K562 (cell line): Measurements from ENCODE around the gene SLC4A5. TPM values are rescaled to one million over a fixed set of nuclear protein-coding genes. Genes with fewer than 3 reads are reported as not detected.

Source experiments
- CGGBP1 ChIP-seq: fragments of 250-450 bp; sonication (Bioruptor Pico); IDR thresholded peaks from 2 replicates; pipeline ENCODE4 v1.9.0; 2021; ENCODE audit warnings: mild to moderate bottlenecking
- FOXA3 ChIP-seq, 2 experiments: fragments of 450-650 bp in 1 of 2; sonication (generic) in 1 of 2; formaldehyde crosslinking; IDR thresholded peaks in 1 of 2; conservative IDR thresholded peaks in 1 of 2; 2 replicates each; pipeline versions ENCODE4 v1.4.0 to v1.8.0; 2020 to 2022; ENCODE audit warnings: mild to moderate bottlenecking in 2 of 2, missing genetic modification reagents in 1 of 2
- TFAM ChIP-seq: fragments of 250-450 bp; sonication (Bioruptor Pico); conservative IDR thresholded peaks from 2 replicates; pipeline ENCODE4 v1.5.0; 2021; ENCODE audit warnings: mild to moderate bottlenecking, moderate library complexity
- ZNF3 ChIP-seq: fragments of 250-450 bp; sonication (Bioruptor Pico); IDR thresholded peaks from 2 replicates; pipeline ENCODE4 v1.5.0; 2021; ENCODE audit warnings: mild to moderate bottlenecking, moderate library complexity
- polyA plus RNA-seq, 8 experiments: library from polyadenylated mRNA; depleted of rRNA in 4 of 8; stranded (reverse) in 5 of 8; unstranded in 3 of 8; fragments of >200 nt; fragmentation: Nextera tagmentation in 2 of 8; fragmentation: Illumina TruSeq in 1 of 8; extraction: Ambion mirVana in 2 of 8; extraction: Trizol in 1 of 8; gene quantifications; 2 replicates each; pipeline versions ENCODE4 v1.2.1 to v1.2.3, GENCODE V29; 2011 to 2014; ENCODE audit warnings: inconsistent platforms in 1 of 8, missing spikeins in 1 of 8
- total RNA-seq, 7 experiments: library from RNA; depleted of rRNA in 6 of 7; stranded (reverse); fragments of >200 nt in 6 of 7; fragmentation: Illumina TruSeq in 2 of 7; extraction: Trizol in 2 of 7; gene quantifications; 2 replicates each; pipeline versions ENCODE4 v1.2.1 to v1.2.3, GENCODE V29; 2011 to 2021; ENCODE audit warnings: low replicate concordance in 1 of 7
- TF ChIP-seq, protein P1 (sequence below): fragments of 200-600 bp; sonication (generic); IDR thresholded peaks from one replicate; pipeline ENCODE4 v1.6.1; 2012; ENCODE audit warnings: mild to moderate bottlenecking, low read depth, low read length, inconsistent platforms

Gene SLC4A5
- total and polyA plus RNA-seq, 9 of the 15 experiments (the other 6 are each of a cell fraction or from before 2014, with no cell fraction given) = 0.03 to 0.77 (median 0.14) TPM; not detected in 1

DNA sequence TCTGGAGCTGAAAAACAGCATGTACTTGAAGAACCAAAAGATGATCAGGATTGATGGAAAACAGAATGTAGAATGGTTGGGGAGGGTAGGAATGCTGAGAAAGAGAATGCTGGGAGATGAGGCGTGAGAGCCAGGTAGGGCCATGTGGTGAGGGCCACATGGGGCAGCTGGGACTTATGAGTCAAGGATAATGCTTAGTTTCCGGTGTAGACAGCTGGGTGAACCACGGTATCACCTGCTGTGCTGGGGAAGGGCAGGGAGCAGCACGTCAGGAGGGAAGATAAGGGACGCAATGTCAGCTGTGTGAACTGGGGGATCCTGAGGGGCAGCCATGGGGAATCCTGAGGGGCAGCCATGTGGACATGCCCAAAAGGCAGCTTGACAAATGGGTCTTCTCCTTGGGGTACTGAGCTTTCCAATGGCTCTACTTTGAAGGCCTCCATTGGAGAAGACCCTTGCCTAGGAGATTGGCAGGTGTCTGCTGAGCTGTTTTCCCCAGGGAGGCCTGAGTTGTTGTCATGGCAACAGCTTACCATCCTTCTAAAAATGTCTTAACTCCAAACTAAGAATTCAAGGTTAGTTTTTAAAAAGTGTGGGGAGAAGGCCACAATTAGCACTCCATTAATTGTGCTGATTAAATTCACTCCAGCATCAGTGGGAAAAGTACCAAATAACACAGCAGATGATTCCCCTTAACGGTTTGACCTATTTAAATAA lies 93.7 kb downstream of the SLC4A5 start (continued):
- TF ChIP-seq CGGBP1 (CRISPR knock-in tag) (no peak), FOXA3 (CRISPR knock-in tag; conservative IDR thresholded peaks at IDR 0.05 in 1 of 2, IDR thresholded peaks at IDR 0.05 in 1 of 2) (no peak), TFAM (CRISPR knock-in tag) (no peak), ZNF3 (CRISPR knock-in tag) (no peak)
- TF ChIP-seq, protein P1, sequence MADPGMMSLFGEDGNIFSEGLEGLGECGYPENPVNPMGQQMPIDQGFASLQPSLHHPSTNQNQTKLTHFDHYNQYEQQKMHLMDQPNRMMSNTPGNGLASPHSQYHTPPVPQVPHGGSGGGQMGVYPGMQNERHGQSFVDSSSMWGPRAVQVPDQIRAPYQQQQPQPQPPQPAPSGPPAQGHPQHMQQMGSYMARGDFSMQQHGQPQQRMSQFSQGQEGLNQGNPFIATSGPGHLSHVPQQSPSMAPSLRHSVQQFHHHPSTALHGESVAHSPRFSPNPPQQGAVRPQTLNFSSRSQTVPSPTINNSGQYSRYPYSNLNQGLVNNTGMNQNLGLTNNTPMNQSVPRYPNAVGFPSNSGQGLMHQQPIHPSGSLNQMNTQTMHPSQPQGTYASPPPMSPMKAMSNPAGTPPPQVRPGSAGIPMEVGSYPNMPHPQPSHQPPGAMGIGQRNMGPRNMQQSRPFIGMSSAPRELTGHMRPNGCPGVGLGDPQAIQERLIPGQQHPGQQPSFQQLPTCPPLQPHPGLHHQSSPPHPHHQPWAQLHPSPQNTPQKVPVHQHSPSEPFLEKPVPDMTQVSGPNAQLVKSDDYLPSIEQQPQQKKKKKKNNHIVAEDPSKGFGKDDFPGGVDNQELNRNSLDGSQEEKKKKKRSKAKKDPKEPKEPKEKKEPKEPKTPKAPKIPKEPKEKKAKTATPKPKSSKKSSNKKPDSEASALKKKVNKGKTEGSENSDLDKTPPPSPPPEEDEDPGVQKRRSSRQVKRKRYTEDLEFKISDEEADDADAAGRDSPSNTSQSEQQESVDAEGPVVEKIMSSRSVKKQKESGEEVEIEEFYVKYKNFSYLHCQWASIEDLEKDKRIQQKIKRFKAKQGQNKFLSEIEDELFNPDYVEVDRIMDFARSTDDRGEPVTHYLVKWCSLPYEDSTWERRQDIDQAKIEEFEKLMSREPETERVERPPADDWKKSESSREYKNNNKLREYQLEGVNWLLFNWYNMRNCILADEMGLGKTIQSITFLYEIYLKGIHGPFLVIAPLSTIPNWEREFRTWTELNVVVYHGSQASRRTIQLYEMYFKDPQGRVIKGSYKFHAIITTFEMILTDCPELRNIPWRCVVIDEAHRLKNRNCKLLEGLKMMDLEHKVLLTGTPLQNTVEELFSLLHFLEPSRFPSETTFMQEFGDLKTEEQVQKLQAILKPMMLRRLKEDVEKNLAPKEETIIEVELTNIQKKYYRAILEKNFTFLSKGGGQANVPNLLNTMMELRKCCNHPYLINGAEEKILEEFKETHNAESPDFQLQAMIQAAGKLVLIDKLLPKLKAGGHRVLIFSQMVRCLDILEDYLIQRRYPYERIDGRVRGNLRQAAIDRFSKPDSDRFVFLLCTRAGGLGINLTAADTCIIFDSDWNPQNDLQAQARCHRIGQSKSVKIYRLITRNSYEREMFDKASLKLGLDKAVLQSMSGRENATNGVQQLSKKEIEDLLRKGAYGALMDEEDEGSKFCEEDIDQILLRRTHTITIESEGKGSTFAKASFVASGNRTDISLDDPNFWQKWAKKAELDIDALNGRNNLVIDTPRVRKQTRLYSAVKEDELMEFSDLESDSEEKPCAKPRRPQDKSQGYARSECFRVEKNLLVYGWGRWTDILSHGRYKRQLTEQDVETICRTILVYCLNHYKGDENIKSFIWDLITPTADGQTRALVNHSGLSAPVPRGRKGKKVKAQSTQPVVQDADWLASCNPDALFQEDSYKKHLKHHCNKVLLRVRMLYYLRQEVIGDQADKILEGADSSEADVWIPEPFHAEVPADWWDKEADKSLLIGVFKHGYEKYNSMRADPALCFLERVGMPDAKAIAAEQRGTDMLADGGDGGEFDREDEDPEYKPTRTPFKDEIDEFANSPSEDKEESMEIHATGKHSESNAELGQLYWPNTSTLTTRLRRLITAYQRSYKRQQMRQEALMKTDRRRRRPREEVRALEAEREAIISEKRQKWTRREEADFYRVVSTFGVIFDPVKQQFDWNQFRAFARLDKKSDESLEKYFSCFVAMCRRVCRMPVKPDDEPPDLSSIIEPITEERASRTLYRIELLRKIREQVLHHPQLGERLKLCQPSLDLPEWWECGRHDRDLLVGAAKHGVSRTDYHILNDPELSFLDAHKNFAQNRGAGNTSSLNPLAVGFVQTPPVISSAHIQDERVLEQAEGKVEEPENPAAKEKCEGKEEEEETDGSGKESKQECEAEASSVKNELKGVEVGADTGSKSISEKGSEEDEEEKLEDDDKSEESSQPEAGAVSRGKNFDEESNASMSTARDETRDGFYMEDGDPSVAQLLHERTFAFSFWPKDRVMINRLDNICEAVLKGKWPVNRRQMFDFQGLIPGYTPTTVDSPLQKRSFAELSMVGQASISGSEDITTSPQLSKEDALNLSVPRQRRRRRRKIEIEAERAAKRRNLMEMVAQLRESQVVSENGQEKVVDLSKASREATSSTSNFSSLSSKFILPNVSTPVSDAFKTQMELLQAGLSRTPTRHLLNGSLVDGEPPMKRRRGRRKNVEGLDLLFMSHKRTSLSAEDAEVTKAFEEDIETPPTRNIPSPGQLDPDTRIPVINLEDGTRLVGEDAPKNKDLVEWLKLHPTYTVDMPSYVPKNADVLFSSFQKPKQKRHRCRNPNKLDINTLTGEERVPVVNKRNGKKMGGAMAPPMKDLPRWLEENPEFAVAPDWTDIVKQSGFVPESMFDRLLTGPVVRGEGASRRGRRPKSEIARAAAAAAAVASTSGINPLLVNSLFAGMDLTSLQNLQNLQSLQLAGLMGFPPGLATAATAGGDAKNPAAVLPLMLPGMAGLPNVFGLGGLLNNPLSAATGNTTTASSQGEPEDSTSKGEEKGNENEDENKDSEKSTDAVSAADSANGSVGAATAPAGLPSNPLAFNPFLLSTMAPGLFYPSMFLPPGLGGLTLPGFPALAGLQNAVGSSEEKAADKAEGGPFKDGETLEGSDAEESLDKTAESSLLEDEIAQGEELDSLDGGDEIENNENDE = no peak
